Gastrocnemius medialis (tissue), 4 donors: ENCODE measurements around the gene SYCE1L.

Experiments
- POLR2A ChIP-seq, 2 donors: fragments of 450-650 bp; IDR thresholded peaks; one replicate each; pipeline ENCODE4 v1.6.1; 2017; ENCODE audit warnings: antibody characterized with exemption in 2 of 2, mild to moderate bottlenecking in 2 of 2, moderate library complexity in 2 of 2
- TF ChIP-seq, protein P1 (sequence below), 5 experiments: fragments of 450-650 bp in 3 of 5; fragments of 200-600 bp in 2 of 5; sonication (generic) in 2 of 5; IDR thresholded peaks in 4 of 5; conservative IDR thresholded peaks in 1 of 5; 1 replicate in 4 of 5; 2 replicates in 1 of 5; pipeline ENCODE4 v1.5.1; 2016 to 2019; ENCODE audit warnings: antibody characterized with exemption in 5 of 5, mild to moderate bottlenecking in 3 of 5, moderate library complexity in 3 of 5

DNA sequence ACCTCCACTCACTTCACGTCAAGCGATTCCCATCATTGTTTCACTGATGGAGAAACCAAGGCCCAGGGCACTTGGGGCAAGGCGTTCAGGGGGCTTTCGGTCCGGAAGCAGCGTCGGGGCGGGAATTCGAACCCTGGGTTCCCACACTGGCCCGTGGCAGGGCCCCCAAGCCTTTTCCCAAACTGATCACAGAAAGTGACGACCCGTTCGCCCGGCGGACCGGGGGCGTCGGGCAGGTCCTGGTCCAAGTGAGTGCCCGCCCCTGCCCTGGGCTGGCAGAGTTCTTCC is 9.1 kb upstream of the SYCE1L start:
- TF ChIP-seq, protein P1, sequence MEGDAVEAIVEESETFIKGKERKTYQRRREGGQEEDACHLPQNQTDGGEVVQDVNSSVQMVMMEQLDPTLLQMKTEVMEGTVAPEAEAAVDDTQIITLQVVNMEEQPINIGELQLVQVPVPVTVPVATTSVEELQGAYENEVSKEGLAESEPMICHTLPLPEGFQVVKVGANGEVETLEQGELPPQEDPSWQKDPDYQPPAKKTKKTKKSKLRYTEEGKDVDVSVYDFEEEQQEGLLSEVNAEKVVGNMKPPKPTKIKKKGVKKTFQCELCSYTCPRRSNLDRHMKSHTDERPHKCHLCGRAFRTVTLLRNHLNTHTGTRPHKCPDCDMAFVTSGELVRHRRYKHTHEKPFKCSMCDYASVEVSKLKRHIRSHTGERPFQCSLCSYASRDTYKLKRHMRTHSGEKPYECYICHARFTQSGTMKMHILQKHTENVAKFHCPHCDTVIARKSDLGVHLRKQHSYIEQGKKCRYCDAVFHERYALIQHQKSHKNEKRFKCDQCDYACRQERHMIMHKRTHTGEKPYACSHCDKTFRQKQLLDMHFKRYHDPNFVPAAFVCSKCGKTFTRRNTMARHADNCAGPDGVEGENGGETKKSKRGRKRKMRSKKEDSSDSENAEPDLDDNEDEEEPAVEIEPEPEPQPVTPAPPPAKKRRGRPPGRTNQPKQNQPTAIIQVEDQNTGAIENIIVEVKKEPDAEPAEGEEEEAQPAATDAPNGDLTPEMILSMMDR (IDR thresholded peaks at IDR 0.05 in 4 of 5, conservative IDR thresholded peaks at IDR 0.05 in 1 of 5) = no peak
- no peak for TF ChIP-seq POLR2A (IDR thresholded peaks at IDR 0.05)
